HUDEP-2 (cell line): ENCODE measurements around the gene TNFSF12.
A peak's percentile ranks its signal among the peaks of the same experiment; 100 is the strongest.

ENCODE experiments used
- DNase-seq, 76 experiments: peaks; one replicate each; lab custom pipeline; 2025; ENCODE audit not compliant: unreplicated experiment in 76 of 76; lab: John Stamatoyannopoulos, UW

Gene TNFSF12

GRCh38 chr17:7562208-7562605 is 13.3 kb downstream of the TNFSF12 start:
- DNase-seq: peak in 1 of 76 experiments; percentile 18

- DNase-seq: no peak
These were observed 14.4 kb downstream of the TNFSF12 start for GRCh38 chr17:7563115-7563869.

- no peak for DNase-seq
These were observed 20.7 kb downstream of the TNFSF12 start for GRCh38 chr17:7569571-7569970.

- DNase-seq: no peak
These were observed 21.5 kb downstream of the TNFSF12 start for GRCh38 chr17:7570351-7570750.

GRCh38 chr17:7572338-7572587 is 23.4 kb downstream of the TNFSF12 start:
- DNase-seq: no peak

- DNase-seq: peak; percentile 78 to 100 (median 99)
These were observed 23.9 kb downstream of the TNFSF12 start for GRCh38 chr17:7572588-7573323.

GRCh38 chr17:7573324-7574080 is 24.6 kb downstream of the TNFSF12 start:
- peak in 64 of 76 experiments; percentile 28 to 87 (median 74) for DNase-seq

- peak in 1 of 76 experiments; percentile 17 for DNase-seq
These were observed 25.5 kb downstream of the TNFSF12 start for GRCh38 chr17:7574176-7574953.

- no peak for DNase-seq
These were observed 26.6 kb downstream of the TNFSF12 start for GRCh38 chr17:7575481-7575883.

GRCh38 chr17:7575959-7576358 is 27.1 kb downstream of the TNFSF12 start:
- DNase-seq: no peak

- no peak for DNase-seq
These were observed 27.6 kb downstream of the TNFSF12 start for GRCh38 chr17:7576432-7576937.

- DNase-seq: no peak
These were observed 28.7 kb downstream of the TNFSF12 start for GRCh38 chr17:7577327-7578199.

GRCh38 chr17:7579001-7579833 is 30.4 kb downstream of the TNFSF12 start, which contains the start of gene CD68:
Gene CD68, plus strand, starts transcription at chr17:7579638. Its CDS starts 40 bp downstream, at chr17:7579678.
- DNase-seq: peak in 60 of 76 experiments; percentile 15 to 85 (median 56)

GRCh38 chr17:7579834-7580603 is 31.2 kb downstream of the TNFSF12 start:
- peak in 12 of 76 experiments; percentile 36 to 69 (median 50) for DNase-seq

GRCh38 chr17:7580604-7581575 is 32.0 kb downstream of the TNFSF12 start:
- DNase-seq: peak in 23 of 76 experiments; percentile 13 to 47 (median 29)

GRCh38 chr17:7582396-7583252 is 33.8 kb downstream of the TNFSF12 start:
- peak in 18 of 76 experiments; percentile 14 to 53 (median 36) for DNase-seq
